Left colon (tissue), 2 donors: ENCODE measurements around the gene MLKL. TPM values are rescaled to one million over a fixed set of nuclear protein-coding genes. Genes with fewer than 3 reads are reported as not detected.
"Not testable (repeated sequence)": the region's sequence is repeated elsewhere in the genome, so short reads cannot be mapped to it uniquely, and the experiment has no call there.

Experiments used
- ATAC-seq: fragments of 200-7000 bp; cut with Tn5 transposase; one replicate; pipeline ENCODE4 v1.9.1; 2020; ENCODE audit warnings: mild to moderate bottlenecking, moderate library complexity
- DNase-seq, 2 donors: peaks; one replicate each; pipeline ENCODE4 v3.0.0-alpha.2; 2020
- intact Hi-C, 2 donors: fragments of 100-400 bp; cut with DNase I in 1 of 2; cut with micrococcal nuclease in 1 of 2; formaldehyde crosslinking; loops; one replicate each; pipeline versions ENCODE4 v1.11.2 to v1.14.0; 2022; cut with DNase I, micrococcal nuclease
- total RNA-seq, 2 donors: library from RNA; stranded (reverse); fragmentation: NEBNext Ultra II Directional; extraction: Animal tissue kit (Norgen Biotek cat#: 25700); gene quantifications; one replicate each; pipeline ENCODE4 v1.2.1, GENCODE V29; 2021
- donor health status: DM: no; HTN: no; CAD: no.
- donor health status: DM: yes; HTN: yes; CAD: no.

MLKL gene
- total RNA-seq, 2 donors from 2014 or later: 15.9 to 24.4 TPM

GRCh38 chr16:74716355-74716754 lies 15.7 kb upstream of the MLKL start:
- intact Hi-C loops: loop anchor here in 1 of 2 donors (10.0 kb wide), 1 partner anchor 148 kb away; no protein-coding TSS in a partner anchor
- DNase-seq (no peak), ATAC-seq (no peak)

GRCh38 chr16:74713876-74714275 lies 13.2 kb upstream of the MLKL start:
- no peak for ATAC-seq
- no peak for DNase-seq
- intact Hi-C loops: loop anchor here in 1 of 2 donors (10.0 kb wide), 1 partner anchor 151 kb away; no protein-coding TSS in a partner anchor

GRCh38 chr16:74713325-74713724 lies 12.7 kb upstream of the MLKL start:
- DNase-seq (no peak), ATAC-seq (no peak)
- intact Hi-C loops: loop anchor here in 1 of 2 donors (10.0 kb wide), 1 partner anchor 151 kb away; no protein-coding TSS in a partner anchor

- ATAC-seq (no peak), DNase-seq (no peak)
- intact Hi-C loops: loop anchor here in 1 of 2 donors (10.0 kb wide), 1 partner anchor 153 kb away; no protein-coding TSS in a partner anchor
Observed at GRCh38 chr16:74711938-74712337, 11.3 kb upstream of the MLKL start.

GRCh38 chr16:74710401-74710800 lies 9.7 kb upstream of the MLKL start:
- DNase-seq (no peak), ATAC-seq (no peak)
- intact Hi-C loops: loop anchor here in 1 of 2 donors (10.0 kb wide), 1 partner anchor 154 kb away; no protein-coding TSS in a partner anchor

- ATAC-seq (peak; percentile 94), DNase-seq (peak; percentile 48 to 83)
- intact Hi-C loops: loop anchor here in 1 of 2 donors (5.0 kb wide), 1 partner anchor 153 kb away; no protein-coding TSS in a partner anchor
Observed at GRCh38 chr16:74709441-74709877, 8.8 kb upstream of the MLKL start.

- intact Hi-C loops: no loop called here
- DNase-seq: peak in 1 of 2 donors; percentile 58
- ATAC-seq: peak; percentile 54
Observed at GRCh38 chr16:74700116-74700437, 585 bp downstream of the MLKL start.

GRCh38 chr16:74699666-74700065 lies 996 bp downstream of the MLKL start:
- DNase-seq (no peak), ATAC-seq (no peak)
- intact Hi-C loops: no loop called here

GRCh38 chr16:74698222-74698621 lies 2.4 kb downstream of the MLKL start:
- no peak for DNase-seq
- no peak for ATAC-seq
- intact Hi-C loops: no loop called here

GRCh38 chr16:74695450-74696422 lies 4.9 kb downstream of the MLKL start:
- intact Hi-C loops: no loop called here
- peak; percentile 76 to 84 for DNase-seq
- peak; percentile 84 for ATAC-seq

- no peak for ATAC-seq
- intact Hi-C loops: no loop called here
- no peak for DNase-seq
Observed at GRCh38 chr16:74691093-74691855, 9.4 kb downstream of the MLKL start.

- DNase-seq (no peak), ATAC-seq (no peak)
- intact Hi-C loops: no loop called here
Observed at GRCh38 chr16:74682556-74682955, 18.1 kb downstream of the MLKL start.

GRCh38 chr16:74680681-74681080 lies 20.0 kb downstream of the MLKL start:
- intact Hi-C loops: no loop called here
- DNase-seq (no peak), ATAC-seq (no peak)

- ATAC-seq: no peak
- intact Hi-C loops: no loop called here
- no peak for DNase-seq
Observed at GRCh38 chr16:74679983-74680382, 20.7 kb downstream of the MLKL start.

- no peak for ATAC-seq
- no peak for DNase-seq
- intact Hi-C loops: no loop called here
Observed at GRCh38 chr16:74677868-74678267, 22.8 kb downstream of the MLKL start.

GRCh38 chr16:74673876-74674275 lies 26.8 kb downstream of the MLKL start:
- intact Hi-C loops: no loop called here
- no peak for ATAC-seq
- no peak for DNase-seq

GRCh38 chr16:74668877-74669276 lies 31.8 kb downstream of the MLKL start:
- DNase-seq, intact Hi-C loops, ATAC-seq: not testable (repeated sequence)

GRCh38 chr16:74667255-74667700 lies 33.4 kb downstream of the MLKL start:
- DNase-seq (peak in 1 of 2 donors; percentile 50), ATAC-seq (peak; percentile 8)
- intact Hi-C loops: no loop called here
